ENCODE data around the gene CD226. TPM values are rescaled to one million over a fixed set of nuclear protein-coding genes. Genes with fewer than 3 reads are reported as not detected.

Gene CD226
- total RNA-seq, 3 donors from 2014 or later: 129 to 168 (median 129) TPM

- Mint-ChIP-seq H3K4me1 (ENCODE audit: low read depth) (peaks cover 8% of the 10 kb centered on the region), H3K4me3 (no peak overlapping the region), H3K36me3 (ENCODE audit: insufficient read depth) (peaks cover 15% of the 10 kb centered on the region), H3K27me3 (ENCODE audit: low read depth) (no peaks in the 10 kb centered on the region), H3K9me3 (peaks cover 25% of the 10 kb centered on the region)
- ATAC-seq: no peak
- DNase-seq: no peak
Measured at GRCh38 chr18:69974365-69974764, 26.7 kb upstream of the CD226 start.

GRCh38 chr18:69969491-69969890 is 21.8 kb upstream of the CD226 start:
- H3K36me3 Mint-ChIP-seq (ENCODE audit: insufficient read depth): no peaks in the 10 kb centered on the region
- DNase-seq (no peak), ATAC-seq (no peak)
- H3K4me3 Mint-ChIP-seq: no peak overlapping the region
- H3K27me3 Mint-ChIP-seq (ENCODE audit: low read depth): no peaks in the 10 kb centered on the region
- H3K9me3 Mint-ChIP-seq: peaks cover 9% of the 10 kb centered on the region
- peaks cover 19% of the 10 kb centered on the region for H3K4me1 Mint-ChIP-seq (ENCODE audit: low read depth)

- ATAC-seq (peak; percentile 85 to 86), DNase-seq (no peak)
- Mint-ChIP-seq H3K4me1 (ENCODE audit: low read depth) (peaks cover 19% of the 10 kb centered on the region), H3K36me3 (ENCODE audit: insufficient read depth) (no peaks in the 10 kb centered on the region), H3K9me3 (peaks cover 9% of the 10 kb centered on the region), H3K4me3 (peak overlapping the region; percentile 2), H3K27me3 (ENCODE audit: low read depth) (no peaks in the 10 kb centered on the region)
Measured at GRCh38 chr18:69968039-69968438, 20.4 kb upstream of the CD226 start.

- Mint-ChIP-seq H3K9me3 (peaks cover 2% of the 10 kb centered on the region), H3K4me1 (ENCODE audit: low read depth) (peaks cover 15% of the 10 kb centered on the region), H3K27me3 (ENCODE audit: low read depth) (no peaks in the 10 kb centered on the region), H3K36me3 (ENCODE audit: insufficient read depth) (no peaks in the 10 kb centered on the region), H3K4me3 (no peak overlapping the region)
- ATAC-seq: no peak
- no peak for DNase-seq
Measured at GRCh38 chr18:69963196-69963595, 15.5 kb upstream of the CD226 start.

DNA sequence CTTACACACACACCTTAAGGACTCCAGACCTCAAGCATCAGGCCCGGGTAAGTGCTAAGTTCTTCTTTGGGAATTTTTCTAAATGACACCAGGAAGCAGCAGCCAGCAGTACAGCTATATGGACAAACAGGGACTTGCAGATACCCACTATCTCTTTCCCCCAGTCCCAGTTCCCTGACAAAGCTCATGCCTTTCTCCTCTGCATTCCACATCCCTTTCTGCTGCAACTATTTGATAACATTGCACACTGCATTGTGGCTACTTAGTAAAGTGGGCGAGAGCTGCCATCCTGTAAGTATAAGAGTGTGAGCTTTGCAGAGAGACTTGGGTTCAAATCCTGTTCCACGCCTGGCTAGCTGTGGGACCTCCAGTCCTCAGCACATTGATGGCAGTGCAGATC is 14.0 kb upstream of the CD226 start:
- peaks cover 4% of the 10 kb centered on the region for H3K9me3 Mint-ChIP-seq
- no peaks in the 10 kb centered on the region for H3K36me3 Mint-ChIP-seq (ENCODE audit: insufficient read depth)

DNA sequence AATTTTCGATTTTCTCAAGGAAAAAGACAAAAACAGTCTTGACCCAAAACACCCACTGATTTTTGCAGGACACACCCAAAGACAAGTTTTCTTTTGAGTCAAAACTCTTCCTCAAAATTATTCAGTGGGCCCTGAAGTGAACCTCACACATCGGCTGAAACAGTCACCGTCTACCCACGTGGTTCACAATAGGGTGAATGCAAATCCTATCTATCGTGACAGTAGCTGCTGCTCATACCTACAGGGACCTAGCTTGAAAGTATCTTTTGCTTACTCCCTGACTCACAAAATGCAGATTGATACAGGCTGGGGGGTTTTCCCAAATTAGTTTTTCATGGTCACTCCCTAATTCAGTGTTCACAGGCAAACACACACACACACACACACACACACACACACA is 10.7 kb upstream of the CD226 start:
- DNase-seq (no peak), ATAC-seq (peak; percentile 71 to 79)
- Mint-ChIP-seq H3K4me1 (ENCODE audit: low read depth) (peaks cover 12% of the 10 kb centered on the region), H3K27me3 (ENCODE audit: low read depth) (no peaks in the 10 kb centered on the region), H3K36me3 (ENCODE audit: insufficient read depth) (peaks cover 3% of the 10 kb centered on the region), H3K9me3 (peaks cover 4% of the 10 kb centered on the region), H3K4me3 (no peak overlapping the region)

More for the DNA sequence above, 14.0 kb upstream of the CD226 start:
- ATAC-seq (no peak), DNase-seq (no peak)
- Mint-ChIP-seq H3K4me3 (no peak overlapping the region), H3K27me3 (ENCODE audit: low read depth) (no peaks in the 10 kb centered on the region), H3K4me1 (ENCODE audit: low read depth) (peaks cover 7% of the 10 kb centered on the region)

DNA sequence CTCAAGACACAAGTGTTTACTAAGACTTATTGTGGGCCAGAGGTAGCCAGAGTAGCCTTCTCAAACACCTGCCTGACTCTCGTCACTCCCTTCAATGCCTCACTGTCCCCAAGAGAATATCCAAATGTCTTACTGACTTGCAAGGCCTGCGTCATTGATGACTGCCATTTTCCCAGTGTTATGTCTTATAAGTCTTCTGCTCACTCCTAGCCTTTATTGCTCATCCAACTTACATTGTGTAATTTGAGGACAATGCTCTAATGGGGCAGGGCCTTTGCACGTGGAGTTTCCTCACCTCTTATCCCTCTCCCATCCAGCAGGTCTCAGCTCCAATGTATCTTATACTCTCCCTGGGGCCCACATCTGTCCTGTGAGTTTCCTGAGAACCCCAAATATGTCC is 10.1 kb upstream of the CD226 start:
- peaks cover 17% of the 10 kb centered on the region for H3K4me1 Mint-ChIP-seq (ENCODE audit: low read depth)
- H3K4me3 Mint-ChIP-seq: no peak overlapping the region
- no peak for ATAC-seq
- DNase-seq: no peak
- peaks cover 6% of the 10 kb centered on the region for H3K36me3 Mint-ChIP-seq (ENCODE audit: insufficient read depth)
- H3K27me3 Mint-ChIP-seq (ENCODE audit: low read depth): no peaks in the 10 kb centered on the region
- H3K9me3 Mint-ChIP-seq: peaks cover 4% of the 10 kb centered on the region

GRCh38 chr18:69956665-69957620 is 9.3 kb upstream of the CD226 start:
- DNase-seq (no peak), ATAC-seq (peak; percentile 49 to 61)
- Mint-ChIP-seq H3K27me3 (ENCODE audit: low read depth) (no peaks in the 10 kb centered on the region), H3K36me3 (ENCODE audit: insufficient read depth) (peaks cover 7% of the 10 kb centered on the region), H3K9me3 (peaks cover 4% of the 10 kb centered on the region), H3K4me1 (ENCODE audit: low read depth) (peaks cover 18% of the 10 kb centered on the region), H3K4me3 (no peak overlapping the region)

- H3K27me3 Mint-ChIP-seq (ENCODE audit: low read depth): no peaks in the 10 kb centered on the region
- DNase-seq (no peak), ATAC-seq (no peak)
- peaks cover 26% of the 10 kb centered on the region for H3K4me1 Mint-ChIP-seq (ENCODE audit: low read depth)
- H3K36me3 Mint-ChIP-seq (ENCODE audit: insufficient read depth): peaks cover 12% of the 10 kb centered on the region
- H3K4me3 Mint-ChIP-seq: no peak overlapping the region
- H3K9me3 Mint-ChIP-seq: peaks cover 4% of the 10 kb centered on the region
Measured at GRCh38 chr18:69956057-69956456, 8.4 kb upstream of the CD226 start.

- DNase-seq: no peak
- H3K4me3 Mint-ChIP-seq: no peak overlapping the region
- peaks cover 12% of the 10 kb centered on the region for H3K36me3 Mint-ChIP-seq (ENCODE audit: insufficient read depth)
- peaks cover 26% of the 10 kb centered on the region for H3K4me1 Mint-ChIP-seq (ENCODE audit: low read depth)
- peaks cover 4% of the 10 kb centered on the region for H3K9me3 Mint-ChIP-seq
- peak in 1 of 2 donors; percentile 4 for ATAC-seq
- no peaks in the 10 kb centered on the region for H3K27me3 Mint-ChIP-seq (ENCODE audit: low read depth)
Measured at GRCh38 chr18:69954719-69955480, 7.2 kb upstream of the CD226 start.

GRCh38 chr18:69953191-69953590 is 5.5 kb upstream of the CD226 start:
- Mint-ChIP-seq H3K4me1 (ENCODE audit: low read depth) (peaks cover 26% of the 10 kb centered on the region), H3K9me3 (peaks cover 1% of the 10 kb centered on the region), H3K4me3 (peak overlapping the region; percentile 48), H3K27me3 (ENCODE audit: low read depth) (no peaks in the 10 kb centered on the region), H3K36me3 (ENCODE audit: insufficient read depth) (peaks cover 12% of the 10 kb centered on the region)
- ATAC-seq (no peak), DNase-seq (no peak)

DNA sequence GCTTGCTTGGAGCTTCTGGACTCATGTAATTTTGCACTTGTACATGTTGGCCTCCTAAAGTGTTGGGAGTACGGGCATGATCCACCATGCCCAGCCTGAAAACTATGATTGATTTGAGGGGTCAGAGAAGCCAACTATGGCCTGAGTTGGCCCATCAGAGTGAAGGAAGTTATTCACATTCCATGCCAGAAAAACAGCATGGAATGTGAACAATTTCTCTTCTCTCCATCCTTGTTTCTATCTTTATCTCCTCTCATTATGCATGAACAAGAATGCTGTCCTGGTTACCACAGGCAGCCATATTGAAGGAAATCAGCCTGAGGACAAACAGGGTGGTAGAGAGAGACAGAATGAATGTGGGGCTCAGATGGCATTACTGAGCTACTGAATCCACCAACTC is 3.5 kb upstream of the CD226 start:
- Mint-ChIP-seq H3K4me1 (ENCODE audit: low read depth) (peaks cover 41% of the 10 kb centered on the region), H3K36me3 (ENCODE audit: insufficient read depth) (peaks cover 16% of the 10 kb centered on the region), H3K27me3 (ENCODE audit: low read depth) (no peaks in the 10 kb centered on the region), H3K9me3 (no peaks in the 10 kb centered on the region), H3K4me3 (peak overlapping the region; percentile 22)
- DNase-seq (no peak), ATAC-seq (no peak)

- ATAC-seq (no peak), DNase-seq (no peak)
- H3K36me3 Mint-ChIP-seq (ENCODE audit: insufficient read depth): peaks cover 29% of the 10 kb centered on the region
- H3K9me3 Mint-ChIP-seq: no peaks in the 10 kb centered on the region
- peaks cover 50% of the 10 kb centered on the region for H3K4me1 Mint-ChIP-seq (ENCODE audit: low read depth)
- H3K4me3 Mint-ChIP-seq: no peak overlapping the region
- no peaks in the 10 kb centered on the region for H3K27me3 Mint-ChIP-seq (ENCODE audit: low read depth)
Measured at GRCh38 chr18:69949538-69949936, 1.9 kb upstream of the CD226 start.

DNA sequence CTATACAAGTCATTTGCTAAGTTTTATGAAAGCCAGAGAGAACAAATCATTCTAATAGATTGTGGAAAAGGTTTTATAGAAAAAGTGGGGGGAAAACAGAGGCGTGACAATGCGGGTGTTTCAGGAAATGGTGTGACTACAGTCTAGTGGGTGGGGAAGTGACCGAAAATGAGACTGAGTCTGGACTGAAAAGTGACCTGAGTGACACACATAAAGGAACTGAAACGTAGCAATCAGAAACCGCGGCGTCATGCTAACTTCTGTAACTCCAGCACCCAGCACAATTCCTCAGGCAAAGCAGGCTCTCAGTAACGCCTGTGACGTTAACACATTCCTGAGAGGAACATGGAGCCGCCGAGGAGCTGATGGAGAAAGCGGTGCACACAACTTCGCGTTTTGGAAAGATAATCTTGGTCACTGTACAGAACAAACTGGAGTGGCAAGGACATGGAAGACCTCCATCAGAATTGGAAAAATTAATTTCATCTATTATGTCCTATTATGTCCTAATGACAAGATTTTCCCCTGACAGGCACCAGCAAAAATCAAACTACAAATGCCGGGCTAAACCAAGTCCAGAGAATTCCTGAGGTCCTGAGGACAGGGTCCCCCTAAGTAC is 1.4 kb upstream of the CD226 start:
- Mint-ChIP-seq H3K9me3 (no peaks in the 10 kb centered on the region), H3K4me1 (ENCODE audit: low read depth) (peaks cover 50% of the 10 kb centered on the region), H3K4me3 (no peak overlapping the region), H3K36me3 (ENCODE audit: insufficient read depth) (peaks cover 32% of the 10 kb centered on the region), H3K27me3 (ENCODE audit: low read depth) (no peaks in the 10 kb centered on the region)
- ATAC-seq (peak; percentile 66 to 69), DNase-seq (no peak)
